Cardiac fibroblast (primary cell): Measurements from ENCODE around the gene KCTD11.

ENCODE experiments used
- DNase-seq, 2 donors: peaks; one replicate each; pipeline versions ENCODE4 v3.0.0 to v3.0.0-alpha.2; 2010; ENCODE audit warnings: low read depth in 2 of 2
- H3K4me3 ChIP-seq, 2 donors: replicated peaks in 1 of 2; 1 replicate in 1 of 2; 2 replicates in 1 of 2; pipeline ENCODE4 v1.5.1; 2011; ENCODE audit warnings: low read depth in 2 of 2, low read length in 2 of 2, mild to moderate bottlenecking in 2 of 2, moderate library complexity in 1 of 2
- TF ChIP-seq, protein P1 (sequence below): IDR thresholded peaks from one replicate; pipeline ENCODE4 v1.5.1; 2011; ENCODE audit warnings: low read depth, mild to moderate bottlenecking, low read length, inconsistent platforms

The KCTD11 gene

DNA sequence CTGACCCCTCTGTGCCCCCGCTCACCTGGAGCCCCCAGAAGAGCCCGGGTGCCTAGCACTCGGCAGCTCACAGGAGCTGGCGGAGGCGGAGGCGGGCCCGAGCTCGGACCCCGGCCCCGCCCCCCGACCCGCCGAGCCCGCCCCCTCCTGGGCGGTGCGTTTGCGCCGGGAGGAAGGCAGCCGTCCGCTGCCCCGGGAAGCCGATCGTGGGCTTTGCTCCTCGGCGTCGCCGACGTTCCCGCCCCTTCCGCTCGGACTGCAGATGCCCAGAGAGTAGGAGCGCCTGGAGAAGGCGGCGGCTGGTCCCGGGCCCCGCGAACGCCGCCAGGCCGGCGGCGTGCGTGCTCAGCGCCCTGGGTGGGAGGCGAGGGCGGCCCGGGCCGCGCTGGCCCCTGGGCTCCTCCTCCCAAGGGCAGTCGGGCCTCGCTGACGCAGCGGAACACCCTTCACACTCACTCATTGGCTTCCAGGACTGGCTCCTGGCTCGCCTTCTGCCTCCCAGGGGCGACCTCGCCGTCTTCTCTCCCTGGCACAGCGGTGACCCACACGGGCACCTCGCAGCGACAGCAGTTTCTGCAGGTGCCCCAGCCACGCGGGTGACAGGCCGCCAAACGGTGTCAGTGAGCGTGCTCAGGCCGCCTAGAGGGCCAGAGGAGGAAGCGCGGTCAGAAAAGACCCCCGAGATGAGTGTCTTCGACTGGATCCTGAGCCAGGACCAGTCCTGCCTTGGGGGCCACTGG, 42.7 kb downstream of the KCTD11 start, which contains the start of gene PLSCR3:
Gene PLSCR3 (minus strand): TSS at position 74 of the 740 bp plus-strand sequence. CDS start 415 bp downstream, outside the sequence.
- TF ChIP-seq, protein P1, sequence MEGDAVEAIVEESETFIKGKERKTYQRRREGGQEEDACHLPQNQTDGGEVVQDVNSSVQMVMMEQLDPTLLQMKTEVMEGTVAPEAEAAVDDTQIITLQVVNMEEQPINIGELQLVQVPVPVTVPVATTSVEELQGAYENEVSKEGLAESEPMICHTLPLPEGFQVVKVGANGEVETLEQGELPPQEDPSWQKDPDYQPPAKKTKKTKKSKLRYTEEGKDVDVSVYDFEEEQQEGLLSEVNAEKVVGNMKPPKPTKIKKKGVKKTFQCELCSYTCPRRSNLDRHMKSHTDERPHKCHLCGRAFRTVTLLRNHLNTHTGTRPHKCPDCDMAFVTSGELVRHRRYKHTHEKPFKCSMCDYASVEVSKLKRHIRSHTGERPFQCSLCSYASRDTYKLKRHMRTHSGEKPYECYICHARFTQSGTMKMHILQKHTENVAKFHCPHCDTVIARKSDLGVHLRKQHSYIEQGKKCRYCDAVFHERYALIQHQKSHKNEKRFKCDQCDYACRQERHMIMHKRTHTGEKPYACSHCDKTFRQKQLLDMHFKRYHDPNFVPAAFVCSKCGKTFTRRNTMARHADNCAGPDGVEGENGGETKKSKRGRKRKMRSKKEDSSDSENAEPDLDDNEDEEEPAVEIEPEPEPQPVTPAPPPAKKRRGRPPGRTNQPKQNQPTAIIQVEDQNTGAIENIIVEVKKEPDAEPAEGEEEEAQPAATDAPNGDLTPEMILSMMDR: peak; percentile 51

DNA sequence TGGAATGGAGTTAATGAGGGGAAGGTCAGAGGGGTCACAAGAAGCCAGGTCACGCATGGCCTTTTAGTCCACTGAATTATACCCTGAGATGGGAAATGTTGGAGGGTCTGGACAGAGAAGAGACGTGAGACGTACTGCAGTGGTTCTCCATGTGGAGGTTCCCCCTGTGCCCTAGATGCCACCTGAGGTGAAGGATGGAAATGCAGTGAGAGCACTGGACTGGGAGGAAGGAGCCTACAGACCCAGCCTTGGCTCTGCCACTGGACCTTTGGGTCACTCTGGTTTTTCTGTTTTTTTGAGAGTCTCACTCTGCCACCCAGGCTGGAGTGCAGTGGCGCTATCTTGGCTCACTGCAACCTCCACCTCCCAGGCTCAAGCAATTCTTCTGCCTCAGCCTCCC, 44.2 kb downstream of the KCTD11 start:
- no peak overlapping the region for H3K4me3 ChIP-seq
- TF ChIP-seq, protein P1: no peak
- no peak for DNase-seq

More for the DNA sequence above, 42.7 kb downstream of the KCTD11 start, which contains the start of gene PLSCR3:
- peak within 1 kb of the TSS; percentile 91 to 94 for H3K4me3 ChIP-seq
- peak; percentile 82 to 92 for DNase-seq

DNA sequence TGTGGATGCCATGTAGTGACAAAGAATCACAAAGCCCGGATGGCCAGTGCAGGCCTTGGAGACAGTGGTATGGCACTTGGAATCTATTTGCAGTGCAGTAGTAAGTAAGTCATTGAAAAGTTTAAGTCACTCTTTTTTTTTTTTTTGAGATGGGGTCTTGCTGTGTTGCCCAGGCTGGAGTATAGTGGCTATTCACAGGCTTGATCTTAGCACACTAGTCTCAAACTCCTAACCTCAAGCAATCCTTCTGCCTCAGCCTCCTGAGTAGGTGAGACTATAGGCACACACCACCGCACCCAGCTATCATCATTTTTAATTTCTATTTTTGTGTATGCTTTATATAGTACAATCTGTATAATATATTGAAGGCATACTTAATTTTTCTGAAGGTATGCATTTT, 46.6 kb downstream of the KCTD11 start:
- H3K4me3 ChIP-seq: no peak overlapping the region
- DNase-seq: no peak
- TF ChIP-seq, protein P1: no peak

DNA sequence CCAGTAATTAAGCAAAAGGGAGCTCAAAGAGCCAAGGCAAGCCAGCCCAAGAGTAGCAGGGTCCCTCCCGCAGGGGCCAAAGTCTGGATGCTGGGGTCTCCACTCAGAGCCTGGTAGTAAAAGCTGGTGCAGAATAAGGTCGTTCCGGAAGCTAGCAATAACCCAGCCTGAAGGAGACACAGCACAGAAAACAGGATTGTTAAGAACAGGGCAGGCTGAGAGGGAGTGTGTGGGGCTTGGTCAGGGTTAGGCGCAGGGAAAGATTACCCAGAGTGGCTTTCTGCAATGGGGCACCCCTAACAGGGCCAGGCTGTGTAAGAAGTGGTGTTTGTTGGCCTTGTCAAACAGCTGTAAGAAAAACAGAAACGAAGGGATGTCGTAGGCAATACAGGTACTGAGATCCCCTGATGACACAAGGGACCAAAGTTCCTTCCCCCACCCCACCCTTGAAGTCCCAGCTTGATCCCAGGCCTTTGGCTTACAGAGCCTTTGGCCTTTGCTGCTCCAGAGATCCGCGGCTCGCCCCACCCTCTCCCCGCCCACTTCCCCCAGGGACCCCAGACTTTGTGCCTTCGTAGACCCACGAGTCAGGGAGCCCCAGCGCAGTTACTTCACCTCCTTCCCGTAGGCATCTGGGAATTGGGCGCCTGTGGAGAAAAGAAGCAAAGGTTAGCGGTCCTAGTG, 51.2 kb downstream of the KCTD11 start:
- TF ChIP-seq, protein P1: no peak
- no peak for DNase-seq
- H3K4me3 ChIP-seq: peak overlapping the region; percentile 68 to 81

DNA sequence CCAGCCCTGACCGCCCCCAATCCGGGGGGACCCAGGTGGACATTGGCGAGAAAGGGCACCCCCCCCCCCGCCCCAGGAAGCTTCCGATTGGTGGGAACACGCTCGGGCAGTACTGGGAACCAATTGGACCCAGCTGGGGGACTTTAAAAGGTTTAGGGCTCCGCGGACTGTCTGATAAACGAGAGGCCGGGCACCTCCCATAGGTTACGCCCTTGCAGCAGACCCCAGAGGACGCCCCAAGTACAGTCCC, 51.7 kb downstream of the KCTD11 start:
- DNase-seq: no peak
- TF ChIP-seq, protein P1: no peak
- peak overlapping the region; percentile 68 to 81 for H3K4me3 ChIP-seq

DNA sequence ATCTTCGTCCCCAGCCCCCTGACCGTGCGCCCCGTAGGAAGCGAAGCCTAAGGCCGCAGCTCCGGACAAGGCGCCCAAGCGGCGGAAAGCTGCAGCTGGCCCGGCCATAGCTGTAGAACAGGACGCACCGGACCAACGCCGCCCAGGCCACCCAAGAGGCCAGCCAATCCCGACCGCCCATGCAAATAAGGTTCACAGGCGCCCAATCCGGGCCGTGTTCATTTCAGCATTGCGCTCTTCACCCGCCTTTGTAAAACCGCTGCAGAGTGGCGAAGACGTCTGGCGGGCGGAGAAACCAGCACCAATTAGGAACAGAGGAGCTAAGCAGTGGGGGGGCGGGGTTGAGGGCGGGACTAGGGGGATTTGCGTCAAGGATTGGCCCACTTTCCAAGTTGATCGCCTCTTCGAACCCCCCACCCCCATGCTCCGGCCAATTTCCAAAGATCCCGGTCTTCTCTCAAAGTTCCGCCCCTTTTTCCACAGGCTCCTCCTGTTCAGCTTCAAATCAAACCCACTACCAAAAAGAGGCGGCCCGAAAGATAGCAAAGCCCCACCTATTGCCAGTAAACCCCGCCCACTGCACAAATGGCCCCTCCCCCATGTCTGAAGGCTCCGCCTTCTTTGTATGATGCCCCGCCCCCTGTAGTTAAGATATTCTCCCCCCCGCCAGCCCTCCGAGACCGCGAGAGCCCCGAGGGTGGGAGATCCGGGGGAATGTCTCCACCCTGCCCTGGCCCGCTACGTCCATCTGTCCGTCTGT, 52.2 kb downstream of the KCTD11 start, which contains the start of gene TMEM256:
Gene TMEM256 (minus strand): TSS at position 121 of the 760 bp plus-strand sequence. CDS start 13 bp downstream, at position 108.
- DNase-seq: peak; percentile 100
- TF ChIP-seq, protein P1: no peak
- H3K4me3 ChIP-seq: peak within 1 kb of the TSS; percentile 75 to 81
